HepG2 (cell line): ENCODE measurements around the gene OSBPL2.

Source experiments
- CTCF ChIP-seq: sonication (generic); formaldehyde crosslinking; IDR thresholded peaks from 2 replicates; pipeline ENCODE4 v1.5.0; 2020; ENCODE audit warnings: mild to moderate bottlenecking, missing genetic modification reagents, moderate library complexity
- GPBP1L1 ChIP-seq: sonication (generic); formaldehyde crosslinking; IDR thresholded peaks from 2 replicates; pipeline ENCODE4 v1.5.0; 2020; ENCODE audit warnings: mild to moderate bottlenecking, missing genetic modification reagents
- TEF ChIP-seq: sonication (generic); formaldehyde crosslinking; IDR thresholded peaks from 2 replicates; pipeline ENCODE4 v1.5.0; 2020; ENCODE audit warnings: missing genetic modification reagents

- TF ChIP-seq GPBP1L1 (CRISPR knock-in tag) (no peak), TEF (CRISPR knock-in tag) (no peak), CTCF (CRISPR knock-in tag) (0 out of 2 replicates have a peak, but pooled peaks have one; percentile 9)
Measured at GRCh38 chr20:62246872-62247652, 8.7 kb downstream of the OSBPL2 start.
